Right atrium auricular region (tissue), 2 donors: ENCODE measurements around the gene SIK3. TPM values are rescaled to one million over a fixed set of nuclear protein-coding genes. Genes with fewer than 3 reads are reported as not detected.

ENCODE experiments used
- DNase-seq: peaks from one replicate; pipeline ENCODE4 v3.0.0-alpha.2; 2019; ENCODE audit warnings: low spot score
- H3K27ac ChIP-seq, 2 donors: fragments of 200-600 bp; sonication (generic); 1 replicate in 1 of 2; 2 replicates in 1 of 2; pipeline ENCODE4 v1.5.1; 2016 to 2019
- H3K27me3 ChIP-seq, 2 donors: fragments of 200-600 bp; sonication (generic); one replicate each; pipeline versions ENCODE4 v1.5.1 to v1.6.0; 2017 to 2019
- H3K36me3 ChIP-seq: fragments of 200-600 bp; sonication (generic); one replicate; pipeline ENCODE4 v1.5.1; 2016
- H3K4me1 ChIP-seq, 2 donors: fragments of 200-600 bp; sonication (generic); one replicate each; pipeline versions ENCODE4 v1.5.1 to v1.6.0; 2017 to 2019
- H3K4me3 ChIP-seq, 2 donors: fragments of 200-600 bp; sonication (generic); 1 replicate in 1 of 2; 2 replicates in 1 of 2; pipeline ENCODE4 v1.5.1; 2017 to 2019; ENCODE audit warnings: mild to moderate bottlenecking in 1 of 2, moderate library complexity in 1 of 2
- H3K9me3 ChIP-seq, 2 donors: fragments of 200-600 bp; sonication (generic); one replicate each; pipeline ENCODE4 v1.5.1; 2019
- total RNA-seq, 2 donors: library from RNA; depleted of rRNA; stranded (reverse); fragments of >200 nt; gene quantifications; one replicate each; pipeline ENCODE4 v1.1.0, GENCODE V29; 2016
- TF ChIP-seq, protein P1 (sequence below), 2 donors: fragments of 200-600 bp; sonication (generic); IDR thresholded peaks; one replicate each; pipeline ENCODE4 v1.5.1; 2019; ENCODE audit warnings: antibody characterized with exemption in 2 of 2

SIK3 gene
- total RNA-seq, 2 donors from 2014 or later: 27.0 to 40.1 TPM

DNA sequence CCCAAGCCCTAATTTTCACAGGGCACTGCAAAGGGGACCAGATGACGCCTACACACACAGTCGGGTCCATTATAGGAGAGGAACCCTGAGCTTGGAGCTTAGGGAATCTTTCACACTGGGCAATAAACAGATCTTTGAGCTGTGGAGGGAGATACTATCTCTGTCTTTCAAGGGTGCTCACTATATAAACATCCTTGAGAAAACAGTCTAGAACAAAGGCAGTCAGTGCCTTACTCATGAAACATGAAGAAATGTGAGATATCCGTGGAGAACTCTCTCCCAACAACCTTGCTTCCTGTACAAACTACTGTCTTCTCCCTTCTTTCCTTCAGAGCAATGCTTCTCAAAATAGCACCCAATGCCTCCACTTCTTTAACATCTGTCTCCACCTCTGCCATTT is 151.8 kb downstream of the SIK3 start:
- H3K9me3 ChIP-seq: no peaks in the 10 kb centered on the region
- H3K27me3 ChIP-seq: no peaks in the 10 kb centered on the region
- H3K36me3 ChIP-seq: peaks cover 6% of the 10 kb centered on the region
- no peaks in the 10 kb centered on the region for H3K4me1 ChIP-seq
- no peak overlapping the region for H3K27ac ChIP-seq
- H3K4me3 ChIP-seq: no peak overlapping the region
- DNase-seq: no peak
- TF ChIP-seq, protein P1, sequence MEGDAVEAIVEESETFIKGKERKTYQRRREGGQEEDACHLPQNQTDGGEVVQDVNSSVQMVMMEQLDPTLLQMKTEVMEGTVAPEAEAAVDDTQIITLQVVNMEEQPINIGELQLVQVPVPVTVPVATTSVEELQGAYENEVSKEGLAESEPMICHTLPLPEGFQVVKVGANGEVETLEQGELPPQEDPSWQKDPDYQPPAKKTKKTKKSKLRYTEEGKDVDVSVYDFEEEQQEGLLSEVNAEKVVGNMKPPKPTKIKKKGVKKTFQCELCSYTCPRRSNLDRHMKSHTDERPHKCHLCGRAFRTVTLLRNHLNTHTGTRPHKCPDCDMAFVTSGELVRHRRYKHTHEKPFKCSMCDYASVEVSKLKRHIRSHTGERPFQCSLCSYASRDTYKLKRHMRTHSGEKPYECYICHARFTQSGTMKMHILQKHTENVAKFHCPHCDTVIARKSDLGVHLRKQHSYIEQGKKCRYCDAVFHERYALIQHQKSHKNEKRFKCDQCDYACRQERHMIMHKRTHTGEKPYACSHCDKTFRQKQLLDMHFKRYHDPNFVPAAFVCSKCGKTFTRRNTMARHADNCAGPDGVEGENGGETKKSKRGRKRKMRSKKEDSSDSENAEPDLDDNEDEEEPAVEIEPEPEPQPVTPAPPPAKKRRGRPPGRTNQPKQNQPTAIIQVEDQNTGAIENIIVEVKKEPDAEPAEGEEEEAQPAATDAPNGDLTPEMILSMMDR (IDR thresholded peaks at IDR 0.05): no peak

DNA sequence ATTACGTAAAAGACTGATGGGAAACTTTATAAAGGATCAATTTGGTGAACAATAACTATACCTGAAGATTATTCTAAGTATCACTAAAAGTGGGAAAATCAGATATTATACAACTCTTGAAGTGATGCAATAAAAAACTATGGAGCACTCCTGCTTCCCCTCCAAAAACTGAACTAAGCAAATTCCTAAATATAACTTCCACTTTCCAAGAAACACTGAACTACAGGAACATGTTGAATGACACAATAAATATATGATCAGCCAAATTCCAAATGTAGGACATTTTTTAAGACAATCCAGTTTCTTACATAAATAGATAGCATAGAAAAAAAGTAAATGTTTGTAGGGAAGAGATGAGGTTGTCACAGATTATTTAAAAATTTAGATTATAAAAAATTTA is 158.7 kb downstream of the SIK3 start:
- TF ChIP-seq, protein P1 (IDR thresholded peaks at IDR 0.05): no peak
- H3K27ac ChIP-seq: no peak overlapping the region

DNA sequence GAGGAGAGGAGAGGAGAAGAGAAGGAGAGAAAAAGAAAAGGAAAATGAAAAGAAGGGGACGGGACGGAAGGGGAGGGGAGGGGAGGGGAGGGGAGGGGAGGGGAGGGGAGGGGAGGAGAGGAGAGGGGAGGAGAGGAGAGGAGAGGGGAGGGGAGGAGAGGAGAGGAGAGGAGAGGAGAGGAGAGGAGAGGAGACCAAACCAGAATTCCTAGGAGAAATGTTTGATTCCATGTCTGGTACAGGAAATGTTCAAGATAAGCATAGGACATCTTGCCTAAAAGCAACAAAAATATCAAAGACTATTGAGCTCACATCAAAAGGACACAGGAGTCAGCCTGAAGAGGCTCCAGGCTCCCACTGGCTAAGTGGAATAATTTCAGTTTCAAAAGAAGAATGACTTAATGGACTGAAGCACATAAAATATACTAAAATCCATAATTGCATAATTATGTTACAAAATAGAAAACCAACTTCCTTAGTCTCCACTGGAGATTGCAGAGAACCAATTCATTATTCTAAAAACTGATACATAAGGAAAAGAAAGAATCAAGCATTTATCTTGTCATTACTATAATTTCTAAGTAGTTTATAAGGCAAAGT is 159.7 kb downstream of the SIK3 start:
- H3K27me3 ChIP-seq: no peaks in the 10 kb centered on the region
- TF ChIP-seq, protein P1 (IDR thresholded peaks at IDR 0.05): no peak
- no peak for DNase-seq
- H3K4me3 ChIP-seq: no peak overlapping the region
- H3K27ac ChIP-seq: no peak overlapping the region
- no peaks in the 10 kb centered on the region for H3K9me3 ChIP-seq
- H3K36me3 ChIP-seq: no peaks in the 10 kb centered on the region
- no peaks in the 10 kb centered on the region for H3K4me1 ChIP-seq

More for the DNA sequence above, 158.7 kb downstream of the SIK3 start:
- Histone ChIP-seq H3K4me3 (no peak overlapping the region), H3K4me1 (no peaks in the 10 kb centered on the region), H3K27me3 (no peaks in the 10 kb centered on the region), H3K36me3 (no peaks in the 10 kb centered on the region), H3K9me3 (no peaks in the 10 kb centered on the region)
- no peak for DNase-seq

DNA sequence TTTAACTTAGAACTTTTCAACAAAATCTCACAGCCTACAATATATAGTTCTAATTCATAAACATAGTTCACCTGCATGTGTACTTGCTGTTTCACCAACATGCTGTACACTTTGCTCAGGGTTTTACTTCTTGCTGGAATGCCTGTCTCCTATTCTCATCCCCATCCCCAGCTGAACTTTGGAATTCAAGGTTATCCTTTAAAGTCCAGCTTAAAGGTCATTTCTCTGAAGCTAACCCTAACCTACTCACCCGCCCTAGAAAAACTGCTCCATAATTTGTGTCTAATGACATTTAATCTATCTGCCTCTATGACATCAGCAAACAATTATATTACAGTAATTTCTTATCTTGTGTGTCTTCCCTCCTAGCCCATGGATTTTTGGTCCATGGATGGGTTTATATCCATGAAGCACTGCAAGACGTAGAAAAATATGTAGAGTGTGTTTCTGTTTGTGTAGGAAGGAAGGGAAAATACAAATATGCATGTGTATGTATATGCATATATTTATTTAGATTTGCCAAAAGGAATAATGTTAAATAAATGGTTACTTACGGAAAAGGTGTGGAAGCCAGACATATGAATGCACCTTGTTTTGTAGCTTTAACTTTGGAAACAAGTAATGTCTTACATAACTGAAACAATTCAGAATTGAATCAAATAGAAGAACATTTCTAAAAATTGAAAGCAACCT is 161.3 kb downstream of the SIK3 start:
- DNase-seq: no peak
- H3K36me3 ChIP-seq: no peaks in the 10 kb centered on the region
- H3K27me3 ChIP-seq: no peaks in the 10 kb centered on the region
- no peak overlapping the region for H3K27ac ChIP-seq
- peaks cover 0 to 6% of the 10 kb centered on the region in 2 donors for H3K4me1 ChIP-seq
- TF ChIP-seq, protein P1 (IDR thresholded peaks at IDR 0.05): no peak
- H3K4me3 ChIP-seq: no peak overlapping the region
- H3K9me3 ChIP-seq: no peaks in the 10 kb centered on the region

DNA sequence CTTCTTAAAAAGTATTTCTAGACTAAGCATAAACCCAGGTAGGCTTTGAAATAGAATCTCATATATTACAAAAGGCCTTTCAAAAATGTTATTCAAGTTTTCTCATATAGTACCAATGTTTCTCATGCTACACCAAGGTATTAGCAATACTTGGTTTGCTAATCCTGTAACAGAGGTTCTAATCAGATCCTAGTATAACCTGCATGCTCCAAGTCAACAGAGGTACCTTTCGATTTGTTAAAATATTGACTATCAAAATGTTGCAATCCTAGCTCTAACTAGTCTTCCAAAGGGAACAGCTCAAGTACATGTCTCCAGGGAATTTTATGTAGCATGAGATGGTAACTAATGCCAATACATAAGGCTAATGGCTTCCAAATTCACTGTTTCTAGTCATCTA is 162.7 kb downstream of the SIK3 start:
- Histone ChIP-seq H3K27me3 (no peaks in the 10 kb centered on the region), H3K36me3 (no peaks in the 10 kb centered on the region)
- TF ChIP-seq, protein P1 (IDR thresholded peaks at IDR 0.05): no peak

More for the DNA sequence above, 162.7 kb downstream of the SIK3 start:
- Histone ChIP-seq H3K9me3 (no peaks in the 10 kb centered on the region), H3K27ac (no peak overlapping the region), H3K4me3 (no peak overlapping the region), H3K4me1 (peaks cover 0 to 19% of the 10 kb centered on the region in 2 donors)
- DNase-seq: no peak
